ENCODE measurements around the gene CENPV.

Gene CENPV

DNA sequence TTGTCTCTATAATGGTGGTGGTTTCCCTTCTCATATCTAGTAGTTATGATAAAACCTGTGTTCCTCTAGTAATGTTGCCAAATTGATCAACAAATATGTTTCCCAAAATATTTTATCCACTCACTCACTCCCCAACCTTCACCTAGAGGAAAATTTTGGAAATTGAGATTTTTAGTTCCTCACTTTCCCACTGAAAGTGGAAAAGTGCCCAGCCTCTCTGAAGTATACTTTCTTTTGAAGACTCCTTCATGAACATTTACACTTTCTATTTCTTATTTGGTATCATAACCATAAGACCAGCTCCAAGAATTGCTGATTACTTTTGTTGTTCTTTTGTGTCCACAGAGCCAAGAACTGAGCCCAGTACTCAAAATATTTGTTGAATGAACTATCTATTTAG, 5.1 kb upstream of the CENPV start:
- DNase-seq (ENCODE audit: low read depth): no peak
- H3K4me3 ChIP-seq (ENCODE audit: control insufficient read depth, low read depth, low read length): no peak overlapping the region
- TF ChIP-seq CTCF (IDR thresholded peaks at IDR 0.05; ENCODE audit: control insufficient read depth, insufficient read depth, low read depth, low read length, missing control alignments): no peak

DNA sequence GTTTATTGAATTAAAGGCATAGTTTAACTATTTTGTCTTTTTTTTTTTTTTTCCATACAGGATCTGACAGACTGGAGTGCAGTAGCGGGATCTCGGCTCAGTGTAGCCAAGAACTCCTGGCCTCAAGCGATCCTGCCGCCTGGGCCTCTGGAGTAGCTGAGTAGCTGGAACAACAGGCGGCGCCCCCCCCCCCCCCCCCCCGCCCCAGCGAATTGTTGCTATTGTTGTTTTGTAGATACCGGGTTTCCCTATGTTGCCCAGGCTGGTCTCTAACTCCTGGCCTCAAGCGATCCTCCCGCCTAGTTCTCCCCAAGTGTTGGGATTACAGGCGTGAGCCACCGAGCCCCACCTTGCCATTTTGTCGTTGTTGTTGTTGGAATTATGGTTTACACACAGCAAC, 1.3 kb upstream of the CENPV start:
- no peak for DNase-seq (ENCODE audit: low read depth)
- no peak for TF ChIP-seq CTCF (IDR thresholded peaks at IDR 0.05; ENCODE audit: control insufficient read depth, insufficient read depth, low read depth, low read length, missing control alignments)
- no peak overlapping the region for H3K4me3 ChIP-seq (ENCODE audit: control insufficient read depth, low read depth, low read length)

DNA sequence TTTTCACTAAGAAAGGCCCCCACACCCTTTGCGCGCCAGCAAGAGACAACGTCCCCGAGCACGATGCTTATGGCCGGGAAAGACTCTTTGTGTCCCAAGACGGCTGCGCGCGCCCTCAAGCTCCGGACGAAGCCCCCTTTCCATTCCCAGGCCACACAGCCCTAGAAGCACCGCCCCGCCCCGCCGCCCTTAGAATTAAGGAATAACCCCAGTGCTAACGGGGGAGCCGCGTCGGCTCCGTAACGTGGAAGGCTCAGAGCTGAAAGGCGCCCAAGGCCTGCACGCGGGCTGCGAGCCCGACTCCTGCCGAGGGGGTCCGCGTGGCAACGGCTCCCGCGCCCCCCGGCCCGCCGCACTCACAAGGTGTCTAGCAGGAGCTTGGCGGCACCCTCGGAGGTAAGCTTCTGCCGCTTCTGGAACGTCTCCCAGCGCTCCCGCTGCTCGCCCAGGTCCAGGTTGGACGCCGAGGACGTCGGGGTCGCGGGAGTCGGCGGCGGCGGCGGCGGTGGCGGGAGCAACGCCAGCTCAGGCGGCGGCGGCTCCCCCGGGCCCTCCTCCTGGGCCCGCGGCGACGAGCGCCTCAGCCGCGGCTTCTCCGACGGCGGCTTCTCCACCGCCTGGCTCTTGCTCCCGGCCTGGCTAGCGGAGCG, 477 bp downstream of the CENPV start:
- DNase-seq (ENCODE audit: low read depth): no peak
- TF ChIP-seq CTCF (IDR thresholded peaks at IDR 0.05; ENCODE audit: control insufficient read depth, insufficient read depth, low read depth, low read length, missing control alignments): no peak

GRCh38 chr17:16352303-16352666, 984 bp downstream of the CENPV start:
- H3K4me3 ChIP-seq (ENCODE audit: control insufficient read depth, low read depth, low read length): peak overlapping the region; percentile 59
- TF ChIP-seq CTCF (IDR thresholded peaks at IDR 0.05; ENCODE audit: control insufficient read depth, insufficient read depth, low read depth, low read length, missing control alignments): no peak
- DNase-seq (ENCODE audit: low read depth): no peak

More for the DNA sequence above, 477 bp downstream of the CENPV start:
- H3K4me3 ChIP-seq (ENCODE audit: control insufficient read depth, low read depth, low read length): peak overlapping the region; percentile 59

DNA sequence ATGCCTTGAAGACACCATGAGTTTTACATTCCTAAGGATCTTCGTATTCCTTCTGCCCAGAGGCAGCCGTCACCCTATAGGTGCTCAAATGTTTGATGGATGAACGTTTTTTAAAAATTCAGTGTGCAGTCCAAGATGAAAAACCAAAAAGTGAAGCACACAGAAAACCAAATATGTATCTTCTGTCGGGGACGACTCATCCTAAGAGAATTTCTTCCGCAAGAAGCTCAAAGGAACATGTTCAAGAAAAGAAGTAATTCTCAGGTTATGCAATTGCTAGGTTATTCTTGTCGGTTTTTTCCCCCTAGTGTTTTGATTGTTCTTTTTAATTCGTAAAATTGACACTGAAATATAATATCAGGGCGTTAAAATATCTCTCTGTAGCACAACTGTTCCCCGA, 1.4 kb downstream of the CENPV start:
- peak overlapping the region; percentile 59 for H3K4me3 ChIP-seq (ENCODE audit: control insufficient read depth, low read depth, low read length)
- no peak for TF ChIP-seq CTCF (IDR thresholded peaks at IDR 0.05; ENCODE audit: control insufficient read depth, insufficient read depth, low read depth, low read length, missing control alignments)
- DNase-seq (ENCODE audit: low read depth): no peak

- DNase-seq (ENCODE audit: low read depth): no peak
- TF ChIP-seq CTCF (IDR thresholded peaks at IDR 0.05; ENCODE audit: control insufficient read depth, insufficient read depth, low read depth, low read length, missing control alignments): no peak
- H3K4me3 ChIP-seq (ENCODE audit: control insufficient read depth, low read depth, low read length): no peak overlapping the region
Observed at GRCh38 chr17:16349431-16349830, 3.8 kb downstream of the CENPV start.

GRCh38 chr17:16348586-16348985, 4.7 kb downstream of the CENPV start:
- no peak for DNase-seq (ENCODE audit: low read depth)
- no peak overlapping the region for H3K4me3 ChIP-seq (ENCODE audit: control insufficient read depth, low read depth, low read length)
- TF ChIP-seq CTCF (IDR thresholded peaks at IDR 0.05; ENCODE audit: control insufficient read depth, insufficient read depth, low read depth, low read length, missing control alignments): no peak

Data from AG09309 (cell line).